ENCODE data around the gene ATP11B.

ATP11B gene

GRCh38 chr3:182889948-182890629, 96.8 kb downstream of the ATP11B start:
- Histone ChIP-seq H3K4me1 (no peaks in the 10 kb centered on the region), H3K4me3 (no peak overlapping the region), H3K36me3 (replicated peaks) (no peaks in the 10 kb centered on the region; the same call in 1 of the 2 replicates), H3K27me3 (ENCODE audit: low read depth) (no peaks in the 10 kb centered on the region), H3K9me3 (no peaks in the 10 kb centered on the region)
- DNase-seq (ENCODE audit: low spot score in 2 of 2), result no peak
- in situ Hi-C loops (cut with MboI; ENCODE audit: low sequenced_read_pairs), result no loop called here

DNA sequence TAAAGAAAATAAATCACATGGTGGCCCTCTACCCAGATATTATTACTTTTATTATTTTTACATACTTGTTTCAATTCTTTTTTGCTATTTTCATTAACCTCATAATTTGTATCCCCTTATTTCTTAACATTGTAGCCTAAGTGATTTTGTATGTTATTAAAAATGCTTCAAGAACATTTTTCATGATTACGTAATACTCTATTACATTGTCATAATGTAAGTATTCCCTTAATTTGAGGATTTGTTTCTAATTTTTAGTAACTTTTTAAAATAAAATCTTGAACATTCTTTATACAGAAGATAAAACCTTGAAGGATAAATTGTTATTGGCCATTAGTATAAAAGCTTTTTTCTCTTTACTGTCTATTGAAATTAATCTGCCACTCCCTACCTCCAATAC, 98.1 kb downstream of the ATP11B start:
- Histone ChIP-seq H3K9me3 (no peaks in the 10 kb centered on the region), H3K36me3 (replicated peaks) (no peaks in the 10 kb centered on the region; the same call in 1 of the 2 replicates), H3K27me3 (ENCODE audit: low read depth) (no peaks in the 10 kb centered on the region), H3K4me3 (no peak overlapping the region), H3K4me1 (no peaks in the 10 kb centered on the region)
- DNase-seq (ENCODE audit: low spot score in 2 of 2), result no peak
- in situ Hi-C loops (cut with MboI; ENCODE audit: low sequenced_read_pairs), result no loop called here

DNA sequence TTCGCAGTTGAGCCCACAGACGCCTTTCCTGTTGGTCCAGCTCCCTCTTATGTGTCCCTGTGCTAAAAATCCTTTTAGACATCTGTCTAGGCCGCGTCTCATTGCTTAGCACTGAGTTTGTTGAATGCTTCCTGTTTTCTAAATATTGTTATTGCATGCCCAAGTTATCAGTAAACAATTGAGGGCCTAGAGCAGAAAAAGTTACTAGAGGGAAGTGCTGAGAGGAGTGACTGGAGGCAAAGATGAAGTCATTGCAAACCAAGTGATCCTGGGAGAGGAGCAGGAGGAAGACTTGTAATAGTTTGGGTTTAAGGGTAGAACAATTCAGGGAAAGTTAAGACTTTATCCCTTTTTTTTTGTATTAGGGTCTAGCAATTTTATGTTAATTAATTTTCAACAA, 98.9 kb downstream of the ATP11B start:
- Histone ChIP-seq H3K4me1 (no peaks in the 10 kb centered on the region), H3K9me3 (no peaks in the 10 kb centered on the region), H3K36me3 (replicated peaks) (no peaks in the 10 kb centered on the region; the same call in 1 of the 2 replicates), H3K4me3 (no peak overlapping the region), H3K27me3 (ENCODE audit: low read depth) (no peaks in the 10 kb centered on the region)
- in situ Hi-C loops (cut with MboI; ENCODE audit: low sequenced_read_pairs), result no loop called here
- no peak for DNase-seq (ENCODE audit: low spot score in 2 of 2)

GRCh38 chr3:182895513-182896112, 102.3 kb downstream of the ATP11B start:
- in situ Hi-C loops (cut with MboI; ENCODE audit: low sequenced_read_pairs), result no loop called here
- DNase-seq (ENCODE audit: low spot score in 2 of 2), result no peak
- Histone ChIP-seq H3K9me3 (no peaks in the 10 kb centered on the region), H3K36me3 (replicated peaks) (0 out of 2 replicates have a peak, but pooled peaks cover 5% of the 10 kb centered on the region), H3K4me1 (no peaks in the 10 kb centered on the region), H3K4me3 (no peak overlapping the region), H3K27me3 (ENCODE audit: low read depth) (no peaks in the 10 kb centered on the region)

- 0 out of 2 replicates have a peak, but pooled peaks cover 5% of the 10 kb centered on the region for H3K36me3 ChIP-seq (replicated peaks)
- in situ Hi-C loops (cut with MboI; ENCODE audit: low sequenced_read_pairs), result no loop called here
- H3K9me3 ChIP-seq, result no peaks in the 10 kb centered on the region
Measured at GRCh38 chr3:182896553-182896952, 103.2 kb downstream of the ATP11B start.

GRCh38 chr3:182902236-182902635, 108.9 kb downstream of the ATP11B start:
- Histone ChIP-seq H3K4me3 (no peak overlapping the region), H3K36me3 (replicated peaks) (0 out of 2 replicates have a peak, but pooled peaks cover 5% of the 10 kb centered on the region), H3K27me3 (ENCODE audit: low read depth) (no peaks in the 10 kb centered on the region), H3K9me3 (no peaks in the 10 kb centered on the region), H3K4me1 (peaks cover 3% of the 10 kb centered on the region; the same call in 1 of the 2 replicates)
- in situ Hi-C loops (cut with MboI; ENCODE audit: low sequenced_read_pairs), result no loop called here
- no peak for DNase-seq (ENCODE audit: low spot score in 2 of 2)

More at GRCh38 chr3:182896553-182896952, 103.2 kb downstream of the ATP11B start:
- DNase-seq (ENCODE audit: low spot score in 2 of 2), result no peak
- no peaks in the 10 kb centered on the region for H3K4me1 ChIP-seq
- no peak overlapping the region for H3K4me3 ChIP-seq
- no peaks in the 10 kb centered on the region for H3K27me3 ChIP-seq (ENCODE audit: low read depth)

GRCh38 chr3:182904164-182904563, 110.9 kb downstream of the ATP11B start:
- peaks cover 3% of the 10 kb centered on the region; the same call in 1 of the 2 replicates for H3K4me1 ChIP-seq
- in situ Hi-C loops (cut with MboI; ENCODE audit: low sequenced_read_pairs), result no loop called here
- DNase-seq (ENCODE audit: low spot score in 2 of 2), result no peak
- no peaks in the 10 kb centered on the region for H3K9me3 ChIP-seq
- no peaks in the 10 kb centered on the region for H3K36me3 ChIP-seq (replicated peaks)
- no peaks in the 10 kb centered on the region for H3K27me3 ChIP-seq (ENCODE audit: low read depth)
- no peak overlapping the region for H3K4me3 ChIP-seq

DNA sequence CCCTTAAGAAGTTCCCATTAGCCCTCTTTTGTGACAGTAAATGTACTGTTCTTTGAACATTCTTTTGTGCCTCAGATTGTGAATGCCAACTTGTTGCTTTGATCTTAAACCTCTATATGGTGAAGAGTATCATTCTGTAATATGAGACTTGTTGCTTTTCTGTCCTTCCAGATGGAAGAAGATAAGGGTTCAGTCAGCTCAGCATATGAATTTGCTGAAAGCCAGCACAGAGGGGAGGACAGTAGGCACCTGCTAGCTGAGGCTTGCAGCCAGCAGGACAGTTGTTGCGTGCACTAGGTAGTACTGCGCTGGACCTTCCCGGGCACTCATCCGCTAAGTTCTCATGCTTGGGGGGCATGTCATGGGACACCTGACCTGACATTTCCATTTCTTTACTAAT, 112.3 kb downstream of the ATP11B start:
- in situ Hi-C loops (cut with MboI; ENCODE audit: low sequenced_read_pairs), result no loop called here
- no peaks in the 10 kb centered on the region for H3K9me3 ChIP-seq
- no peak for DNase-seq (ENCODE audit: low spot score in 2 of 2)
- no peaks in the 10 kb centered on the region for H3K36me3 ChIP-seq (replicated peaks)
- H3K27me3 ChIP-seq (ENCODE audit: low read depth), result no peaks in the 10 kb centered on the region
- H3K4me1 ChIP-seq, result peaks cover 3% of the 10 kb centered on the region; the same call in 1 of the 2 replicates
- H3K4me3 ChIP-seq, result no peak overlapping the region

DNA sequence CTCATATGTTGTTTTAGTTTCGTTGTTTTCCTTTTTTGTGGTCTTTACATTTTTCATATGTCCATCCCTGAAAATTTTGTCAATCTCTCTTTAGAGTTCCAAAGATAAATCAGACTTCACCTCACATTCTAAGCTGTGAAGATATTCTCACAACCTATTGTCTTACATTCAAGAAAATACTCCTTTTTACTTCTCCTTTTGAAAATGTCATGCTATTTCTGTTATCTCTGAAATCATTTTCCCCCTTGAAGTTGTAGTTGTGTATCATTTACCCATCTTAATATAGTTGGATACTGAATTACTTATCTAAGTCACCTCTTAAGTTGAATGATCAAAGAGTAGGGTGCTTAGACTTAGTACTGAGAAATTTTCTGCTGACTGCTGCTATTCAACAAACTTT, 112.7 kb downstream of the ATP11B start:
- H3K27me3 ChIP-seq (ENCODE audit: low read depth), result no peaks in the 10 kb centered on the region

DNA sequence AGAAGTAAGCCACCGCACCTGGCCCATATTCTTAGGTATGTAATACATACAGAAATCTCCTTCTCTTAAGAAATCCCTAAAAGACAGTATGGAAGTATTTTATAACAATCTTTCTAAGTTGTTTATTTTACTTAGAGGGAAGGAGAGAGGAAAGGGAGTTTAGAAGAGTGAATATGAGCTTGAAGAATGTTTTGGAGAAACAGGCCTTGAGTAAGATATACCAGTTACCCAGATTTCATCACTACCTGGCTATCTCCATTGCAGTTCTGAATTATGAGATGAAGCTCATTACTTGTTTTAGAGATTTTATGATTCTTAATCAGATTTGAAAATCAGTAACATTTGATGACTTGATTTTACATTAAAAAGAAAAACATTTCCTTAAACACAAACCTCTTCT, 115.2 kb downstream of the ATP11B start:
- DNase-seq (ENCODE audit: low spot score in 2 of 2), result no peak
- no peaks in the 10 kb centered on the region for H3K9me3 ChIP-seq
- in situ Hi-C loops (cut with MboI; ENCODE audit: low sequenced_read_pairs), result no loop called here

More for the DNA sequence above, 112.7 kb downstream of the ATP11B start:
- DNase-seq (ENCODE audit: low spot score in 2 of 2), result no peak
- Histone ChIP-seq H3K36me3 (replicated peaks) (no peaks in the 10 kb centered on the region), H3K4me3 (no peak overlapping the region), H3K4me1 (peaks cover 3% of the 10 kb centered on the region; the same call in 1 of the 2 replicates), H3K9me3 (no peaks in the 10 kb centered on the region)
- in situ Hi-C loops (cut with MboI; ENCODE audit: low sequenced_read_pairs), result no loop called here

DNA sequence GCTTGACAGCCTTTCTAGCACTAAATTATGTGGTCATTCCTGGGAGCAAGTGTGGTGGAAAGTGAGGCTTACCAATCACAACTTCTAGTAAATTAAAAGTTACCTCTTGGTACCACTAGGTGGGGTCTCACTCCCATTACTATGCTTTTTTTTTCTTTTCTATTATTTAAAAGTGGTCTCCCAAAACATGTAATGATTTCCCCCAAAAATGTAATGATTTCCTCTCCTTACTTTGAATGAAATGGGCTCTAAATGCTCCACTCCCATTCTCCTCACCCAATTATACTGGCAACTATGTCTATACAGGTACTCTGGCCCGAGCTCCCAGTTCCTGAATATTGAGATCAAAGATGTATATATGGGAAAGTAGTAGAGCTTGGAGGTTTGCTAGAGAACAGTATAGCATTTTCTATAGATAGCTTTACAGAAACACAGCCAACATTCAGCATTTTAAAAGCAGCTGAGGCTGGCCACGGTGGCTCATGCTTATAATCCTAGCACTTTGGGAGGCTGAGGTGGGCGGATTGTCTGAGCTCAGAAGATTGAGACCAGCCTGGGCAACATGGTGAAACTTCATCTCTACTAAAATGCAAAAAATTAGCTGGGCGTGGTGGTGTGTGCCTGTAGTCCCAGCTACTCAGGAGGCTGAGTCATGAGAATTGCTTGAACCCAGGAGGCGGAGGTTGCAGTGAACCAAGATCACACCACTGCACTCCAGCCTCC, 116.2 kb downstream of the ATP11B start:
- Histone ChIP-seq H3K4me1 (peaks cover 3% of the 10 kb centered on the region; the same call in 1 of the 2 replicates), H3K4me3 (no peak overlapping the region), H3K27me3 (ENCODE audit: low read depth) (no peaks in the 10 kb centered on the region), H3K36me3 (replicated peaks) (no peaks in the 10 kb centered on the region), H3K9me3 (no peaks in the 10 kb centered on the region)
- in situ Hi-C loops (cut with MboI; ENCODE audit: low sequenced_read_pairs), result no loop called here
- DNase-seq (ENCODE audit: low spot score in 2 of 2), result peak in 1 of 2 experiments; percentile 45

More for the DNA sequence above, 115.2 kb downstream of the ATP11B start:
- H3K4me3 ChIP-seq, result no peak overlapping the region
- H3K27me3 ChIP-seq (ENCODE audit: low read depth), result no peaks in the 10 kb centered on the region
- peaks cover 3% of the 10 kb centered on the region; the same call in 1 of the 2 replicates for H3K4me1 ChIP-seq
- no peaks in the 10 kb centered on the region for H3K36me3 ChIP-seq (replicated peaks)

DNA sequence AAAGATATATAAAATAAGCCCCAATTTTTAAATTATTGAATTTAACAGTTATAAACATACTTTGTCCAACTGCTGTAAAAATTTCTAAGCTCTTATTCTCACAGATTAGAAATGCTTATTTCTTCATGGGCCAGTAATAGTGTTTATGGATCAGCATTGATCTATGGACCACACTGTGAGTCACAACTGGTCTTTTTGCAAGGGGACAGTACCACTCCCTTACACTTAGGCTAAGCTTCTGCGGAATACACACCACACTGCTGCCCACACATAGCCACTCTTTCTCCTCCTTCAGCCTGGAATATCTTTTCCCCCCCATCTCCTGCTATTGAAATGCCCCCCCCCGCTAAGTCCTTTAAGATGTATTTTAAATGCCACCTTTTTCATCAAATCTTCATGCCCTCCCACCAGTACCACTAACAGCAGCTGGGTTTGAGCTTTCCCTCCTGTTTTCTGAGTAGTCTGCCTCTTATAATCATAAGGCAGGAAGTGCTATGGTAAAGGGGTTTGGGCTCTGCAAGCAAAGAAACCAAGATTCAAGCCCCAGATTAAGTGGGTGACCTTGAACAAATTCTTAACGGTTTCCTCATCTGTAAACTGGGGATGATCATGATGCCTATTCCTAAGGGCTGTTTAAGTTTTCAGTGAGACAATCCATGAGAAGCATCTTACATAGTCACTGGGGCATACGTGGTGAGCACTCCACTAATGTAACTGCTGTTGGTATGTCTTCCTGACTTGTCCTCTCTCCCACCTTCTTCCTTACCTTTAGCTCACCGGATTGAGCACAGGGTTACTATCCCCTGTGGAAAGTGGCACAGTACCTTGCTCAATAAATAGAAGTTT, 117.9 kb downstream of the ATP11B start:
- no peaks in the 10 kb centered on the region for H3K9me3 ChIP-seq
- no peaks in the 10 kb centered on the region for H3K4me1 ChIP-seq

DNA sequence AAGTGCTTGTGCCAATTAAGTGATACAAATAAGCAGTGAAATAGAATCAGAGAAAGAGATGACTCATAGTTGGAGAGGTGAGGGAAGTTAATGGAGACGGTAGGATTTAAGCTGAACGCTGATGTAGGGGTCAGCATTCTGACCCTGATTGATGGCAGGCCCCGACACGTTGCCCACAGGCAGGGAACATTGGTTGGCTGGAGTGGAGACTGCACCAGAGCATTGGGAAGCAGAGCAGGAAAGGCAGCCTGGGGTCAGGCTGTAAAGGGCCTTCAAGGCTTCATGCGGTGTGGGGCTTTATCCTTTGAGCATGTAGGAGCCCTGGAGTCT, 118.4 kb downstream of the ATP11B start:
- Histone ChIP-seq H3K36me3 (replicated peaks) (no peaks in the 10 kb centered on the region), H3K9me3 (no peaks in the 10 kb centered on the region), H3K4me1 (peaks cover under 1% of the 10 kb centered on the region), H3K27me3 (ENCODE audit: low read depth) (no peaks in the 10 kb centered on the region), H3K4me3 (no peak overlapping the region)
- in situ Hi-C loops (cut with MboI; ENCODE audit: low sequenced_read_pairs), result no loop called here
- DNase-seq (ENCODE audit: low spot score in 2 of 2), result no peak

More for the DNA sequence above, 117.9 kb downstream of the ATP11B start:
- no peak for DNase-seq (ENCODE audit: low spot score in 2 of 2)
- Histone ChIP-seq H3K27me3 (ENCODE audit: low read depth) (no peaks in the 10 kb centered on the region), H3K36me3 (replicated peaks) (no peaks in the 10 kb centered on the region), H3K4me3 (no peak overlapping the region)
- in situ Hi-C loops (cut with MboI; ENCODE audit: low sequenced_read_pairs), result no loop called here
